SK-N-MC (cell line): Measurements from ENCODE around the gene UBE2E2.

Source experiments
- EZH2 ChIP-seq: fragments of 200-600 bp; sonication (generic); IDR thresholded peaks from one replicate; pipeline ENCODE4 v1.6.1; 2017; ENCODE audit warnings: antibody characterized with exemption
- FOXP2 ChIP-seq: optimal IDR thresholded peaks from 2 replicates; pipeline ENCODE3; 2011; ENCODE audit warnings: mild to moderate bottlenecking, moderate library complexity; ENCODE audit not compliant: insufficient read depth; ENCODE audit errors: extremely low read length, control extremely low read depth
- POLR2AphosphoS5 ChIP-seq: IDR thresholded peaks from 2 replicates; pipeline ENCODE4 v1.6.1; 2012; ENCODE audit warnings: mild to moderate bottlenecking, low read depth, low read length, borderline replicate concordance

- TF ChIP-seq EZH2 (no peak), POLR2AphosphoS5 (no peak), FOXP2 (no peak)
Observed at GRCh38 chr3:23468203-23468602, 265.1 kb downstream of the UBE2E2 start.
